NCI-H1105 (cell line): ENCODE results near the gene GID8.
A peak's percentile ranks its signal among the peaks of the same experiment; 100 is the strongest.
"Not testable (repeated sequence)": the region's sequence is repeated elsewhere in the genome, so short reads cannot be mapped to it uniquely, and the experiment has no call there.

Experiments
- DNase-seq: peaks from one replicate; lab custom pipeline; 2025; lab: John Stamatoyannopoulos, UW

The GID8 gene

DNA sequence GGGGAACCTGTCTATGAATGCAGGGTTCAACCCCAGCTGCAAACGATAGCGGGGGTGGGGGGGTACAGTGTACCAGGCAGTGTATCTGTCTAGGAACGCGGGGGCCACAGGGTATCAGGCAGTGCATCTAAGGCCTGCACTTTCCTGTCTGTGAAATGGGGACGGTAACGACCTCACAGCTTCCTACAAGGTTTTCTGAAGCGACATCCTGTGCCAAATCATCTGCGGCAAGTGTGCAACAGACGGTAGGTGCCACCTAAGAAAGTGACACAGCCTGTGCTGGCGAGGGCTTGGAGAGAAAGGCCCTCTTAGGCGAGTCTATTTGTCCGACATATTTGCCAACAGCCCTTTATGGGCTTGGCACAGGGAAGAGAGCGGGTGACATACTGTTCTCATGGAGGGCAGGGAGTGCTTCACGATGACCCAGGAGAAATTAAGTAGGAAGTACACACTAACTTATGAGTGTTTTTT lies 15.5 kb upstream of the GID8 start:
- no peak for DNase-seq

DNA sequence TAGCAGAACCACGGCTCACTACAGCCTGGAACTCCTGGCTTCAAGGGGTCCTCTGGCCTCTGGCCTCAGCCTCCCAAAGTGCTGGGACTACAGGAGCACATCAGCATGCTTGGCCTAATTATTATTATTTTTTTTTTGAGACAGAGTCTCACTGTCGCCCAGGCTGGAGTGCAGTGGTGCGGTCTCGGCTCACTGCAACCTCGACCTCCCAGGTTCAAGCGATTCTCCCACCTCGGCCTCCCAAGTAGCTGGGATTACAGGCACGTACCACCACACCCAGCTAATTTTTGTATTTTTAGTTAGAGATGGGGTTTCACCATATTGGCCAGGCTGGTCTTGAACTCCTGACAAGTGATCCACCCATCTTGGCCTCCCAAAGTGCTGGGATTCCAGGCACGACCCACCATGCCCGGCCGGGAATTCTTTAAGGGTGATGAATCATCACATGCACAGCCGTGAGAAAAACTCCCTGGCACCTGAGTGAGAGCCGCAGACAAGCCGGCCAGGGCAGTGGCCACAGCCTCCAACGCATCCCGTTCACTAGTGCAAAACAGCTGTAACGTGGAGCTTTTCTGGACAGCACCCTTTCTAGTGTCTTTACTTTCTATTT lies 14.8 kb upstream of the GID8 start:
- DNase-seq, result not testable (repeated sequence)

DNA sequence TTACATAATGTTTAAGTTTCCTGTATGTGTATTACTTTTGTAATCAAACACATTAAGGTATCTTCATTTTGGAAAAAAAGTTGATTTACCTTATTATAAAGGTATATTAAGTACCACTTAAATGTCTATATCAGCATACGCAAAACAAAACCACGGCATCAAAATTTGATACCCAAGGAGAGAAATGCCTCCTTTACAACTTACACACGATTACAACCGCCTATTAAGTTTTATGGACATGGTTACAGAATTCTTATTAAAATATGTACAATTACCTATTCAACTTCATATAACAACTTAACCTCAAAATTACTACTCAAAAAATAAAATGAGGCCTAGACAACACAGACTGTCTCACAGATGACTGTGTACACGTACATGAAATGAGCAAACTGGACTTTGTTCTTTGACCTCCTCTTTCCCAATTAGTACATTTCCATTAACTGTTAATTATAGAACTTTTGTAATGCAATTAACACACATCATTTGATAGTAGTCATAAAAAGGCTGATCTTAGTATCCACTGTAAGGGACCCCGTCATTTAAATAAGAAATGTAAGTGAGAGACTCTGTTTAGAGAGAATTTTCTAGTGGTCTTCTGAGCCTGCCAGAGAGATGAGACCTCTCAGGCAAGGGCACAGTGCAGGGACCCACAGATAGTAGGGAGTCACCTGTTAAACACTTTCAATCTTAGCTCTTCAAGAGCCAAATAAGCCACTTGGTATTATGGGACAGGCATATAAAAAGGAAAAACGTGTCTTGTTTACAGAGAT lies 14.1 kb upstream of the GID8 start:
- no peak for DNase-seq

DNA sequence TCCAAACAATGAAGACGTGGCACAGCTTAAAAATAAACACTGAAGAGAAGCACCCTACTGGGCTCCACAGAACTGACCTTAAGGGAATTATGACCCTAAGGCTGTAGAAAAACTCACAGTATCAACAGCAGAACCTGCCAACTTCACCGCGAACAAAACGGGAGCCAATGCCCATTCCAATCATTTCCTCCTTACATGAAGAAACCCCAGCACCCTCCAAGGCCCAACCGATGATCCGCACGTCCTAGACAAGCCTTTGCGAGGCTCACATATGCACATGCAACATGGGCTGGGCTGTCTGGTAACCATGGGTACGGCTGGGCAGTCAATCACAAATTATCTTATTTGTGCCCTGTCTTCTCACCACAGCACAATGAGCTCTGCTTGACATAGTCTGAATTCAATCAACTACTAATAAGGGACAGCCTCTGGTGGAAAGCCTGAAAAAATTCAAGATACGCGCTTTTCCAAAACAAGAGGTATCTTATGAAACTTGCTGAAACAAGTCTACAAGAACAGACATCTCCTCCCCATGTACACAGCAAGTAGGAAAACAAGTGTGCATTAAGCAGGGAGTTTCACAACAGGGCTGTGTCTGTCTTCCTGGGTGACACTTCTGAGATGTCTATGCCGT lies 13.4 kb upstream of the GID8 start:
- no peak for DNase-seq

DNA sequence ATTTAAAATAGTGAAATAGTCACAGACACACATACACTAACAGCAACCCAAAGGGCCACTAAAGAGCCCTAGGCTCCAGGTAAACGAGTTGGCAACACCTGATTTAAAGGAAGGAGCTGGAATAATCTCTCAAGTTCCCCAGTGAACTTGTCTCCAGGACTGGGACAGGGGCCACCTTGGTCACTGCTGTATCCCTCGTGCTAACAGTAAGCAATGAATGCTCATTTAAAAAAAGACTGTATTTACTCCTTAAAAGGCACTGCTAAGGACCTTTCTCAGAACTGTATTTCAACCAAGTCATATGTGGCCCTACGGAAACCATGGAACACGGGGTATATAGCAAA lies 12.9 kb upstream of the GID8 start:
- no peak for DNase-seq

DNA sequence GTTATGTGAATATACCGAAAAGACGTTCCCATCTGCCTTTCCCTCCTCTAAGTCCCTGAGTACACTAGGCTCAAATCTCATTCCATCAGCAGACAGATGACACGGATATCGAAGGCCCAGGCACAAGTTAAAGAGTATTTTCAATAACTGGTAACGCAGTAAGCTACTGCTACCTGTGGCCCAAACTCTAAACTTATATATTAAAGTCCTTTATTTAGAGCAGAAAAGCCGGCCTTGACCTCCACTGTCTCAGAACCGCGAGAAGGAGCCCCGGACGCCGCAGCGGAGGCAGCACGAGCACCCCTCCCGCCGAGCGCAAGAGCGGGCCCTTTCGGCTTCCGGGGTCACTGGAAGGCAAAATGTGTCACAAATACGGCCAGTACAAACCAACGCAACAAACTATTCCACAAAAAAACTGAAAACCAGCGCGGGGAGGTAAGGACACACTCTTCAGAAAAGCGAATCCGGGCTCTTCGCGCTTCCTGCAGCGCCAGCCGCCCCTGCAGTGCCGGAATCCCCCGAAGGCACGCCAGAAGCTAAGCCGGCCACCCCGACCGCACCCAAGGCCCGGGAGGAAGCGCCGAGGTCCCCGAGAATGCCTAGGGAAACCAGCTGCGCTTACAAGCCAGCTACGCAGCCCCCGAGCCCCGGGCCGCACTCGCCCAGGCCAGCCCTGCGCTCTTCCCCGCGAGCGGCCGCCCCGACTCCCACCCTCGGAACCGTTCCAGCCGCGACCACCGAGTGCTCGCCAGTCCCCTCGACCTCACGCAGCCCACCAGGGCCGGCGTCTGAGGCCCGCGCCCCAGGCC lies 12.3 kb upstream of the GID8 start:
- DNase-seq, result no peak

DNA sequence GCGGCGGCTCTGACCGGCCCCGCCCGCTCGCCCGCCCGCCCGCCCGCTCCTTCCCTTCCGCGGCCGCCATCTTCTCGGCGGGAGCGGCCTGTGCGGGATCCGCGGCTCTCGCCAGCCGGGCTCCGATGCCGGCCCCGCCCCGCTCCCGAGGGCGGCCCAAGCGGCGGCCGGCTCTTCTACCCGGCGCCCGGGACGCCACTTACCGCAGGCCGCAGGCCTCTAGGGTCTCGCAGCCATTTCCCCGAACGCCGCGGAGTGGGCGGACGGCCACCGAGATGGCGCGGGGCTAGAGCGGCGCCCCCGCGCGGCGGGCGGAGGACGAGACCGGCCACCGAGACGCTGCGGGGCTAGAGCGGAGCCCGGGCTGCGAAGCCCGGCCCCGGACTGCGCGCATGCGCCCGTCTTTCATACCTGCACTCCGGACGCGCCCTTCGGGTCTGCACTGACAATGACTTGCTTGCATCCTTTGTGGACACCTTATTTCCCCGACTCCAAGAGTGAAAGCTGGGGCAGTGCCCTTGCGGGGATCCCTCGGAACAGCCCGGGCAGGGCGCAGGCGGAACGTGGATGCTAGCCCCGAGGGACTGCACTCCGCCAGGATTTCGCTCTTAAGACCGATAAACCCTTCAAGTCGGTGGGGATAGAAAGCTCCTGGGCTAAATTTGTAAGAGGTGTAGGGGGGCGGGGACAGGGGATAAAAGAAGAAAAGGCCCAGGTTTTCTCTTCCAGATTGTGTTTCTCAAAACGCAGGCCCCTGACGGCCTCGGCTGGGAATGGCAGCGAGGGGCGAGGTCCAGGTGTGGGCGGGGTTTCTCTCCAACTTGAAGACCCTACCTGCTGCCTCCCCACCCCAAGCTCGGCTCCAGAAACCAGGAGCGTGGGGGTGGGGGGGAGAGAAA lies 11.5 kb upstream of the GID8 start, which contains the start of gene DIDO1:
Gene DIDO1 (minus strand): TSS at position 277 of the 899 bp plus-strand sequence.
- DNase-seq, result peak; percentile 85

DNA sequence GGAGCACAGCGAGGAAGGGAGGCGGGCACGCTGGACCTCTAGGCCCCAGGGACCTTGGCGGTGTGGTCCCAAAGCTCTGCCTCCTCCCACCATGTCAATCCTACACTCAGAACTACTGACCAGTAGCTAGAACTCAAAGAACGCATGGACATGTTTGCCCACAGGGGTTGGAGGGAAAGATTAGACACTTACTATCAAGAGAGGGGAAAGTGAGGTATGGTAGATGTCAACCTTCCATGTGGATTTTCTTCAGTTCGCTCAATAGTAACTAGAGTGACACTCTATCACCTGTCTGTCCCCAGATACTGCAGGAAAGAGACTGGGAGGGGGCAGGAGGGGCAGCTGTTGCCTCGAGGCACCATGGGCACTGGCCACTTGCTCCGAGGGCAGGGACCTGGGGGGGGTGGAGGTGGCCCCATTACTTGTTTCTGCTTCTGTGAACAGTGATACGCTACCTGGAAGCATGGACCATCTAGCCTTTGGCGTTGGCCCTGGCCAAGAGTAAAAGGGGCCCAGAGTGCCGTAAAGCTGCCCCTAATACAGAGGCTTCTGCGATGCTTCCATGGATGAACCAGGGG lies 10.7 kb upstream of the GID8 start:
- DNase-seq, result no peak

DNA sequence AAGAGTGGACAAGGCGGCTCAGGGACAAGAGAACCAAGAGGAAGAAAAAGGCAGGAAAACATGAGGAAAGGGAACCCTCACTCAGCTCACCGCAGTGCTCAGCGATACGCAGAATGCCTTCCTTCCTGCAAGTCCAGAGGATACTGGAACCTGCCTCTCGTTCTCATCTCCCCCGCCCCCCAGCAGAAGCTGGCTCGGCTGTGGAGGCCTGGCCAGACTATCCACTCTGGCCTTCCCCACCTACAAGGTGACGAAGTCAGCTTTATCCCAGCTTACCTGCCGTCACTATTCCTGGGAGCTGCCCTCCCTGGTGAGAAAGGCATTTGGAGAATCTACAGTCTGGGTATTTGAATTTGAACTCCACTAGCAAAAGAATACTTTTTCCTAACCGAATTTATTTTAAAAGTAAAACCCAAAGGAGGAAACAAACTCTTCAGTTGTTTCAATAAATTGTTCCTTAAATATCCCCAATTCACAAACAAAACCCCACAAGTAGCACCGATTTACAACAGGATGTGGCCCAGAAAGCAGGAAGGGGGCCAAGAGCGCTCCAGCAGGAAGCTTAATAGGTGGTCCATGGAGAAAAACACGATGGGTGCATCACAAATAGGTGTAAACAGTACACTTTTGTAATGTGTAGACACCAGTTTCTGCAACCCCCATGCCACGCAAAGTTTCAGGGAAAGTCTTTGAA lies 9.6 kb upstream of the GID8 start:
- no peak for DNase-seq

DNA sequence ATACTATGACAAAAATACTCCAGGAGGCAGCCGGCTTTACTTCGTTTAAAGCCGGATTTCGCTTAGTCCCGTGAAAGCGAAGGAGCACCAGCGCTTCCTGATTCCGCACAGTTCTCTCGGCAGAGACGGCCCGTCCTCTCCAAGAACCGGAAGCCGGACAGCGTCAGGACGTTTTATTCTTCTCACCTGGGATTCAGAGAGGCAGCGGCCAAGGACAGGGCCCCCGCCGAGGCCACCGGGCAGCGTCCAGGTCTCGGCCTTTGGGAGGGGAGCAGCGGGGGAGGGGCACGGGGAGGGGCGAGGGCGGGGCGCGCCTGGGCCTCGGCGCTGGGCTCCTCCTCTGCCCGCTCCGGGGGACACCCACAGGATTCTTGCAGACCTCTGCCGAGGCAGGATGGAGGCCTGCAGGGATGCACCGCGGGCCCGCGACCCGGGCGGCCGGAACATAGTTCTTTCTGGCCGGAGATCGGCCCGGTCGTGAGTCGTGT lies 8.9 kb upstream of the GID8 start:
- DNase-seq, result no peak

DNA sequence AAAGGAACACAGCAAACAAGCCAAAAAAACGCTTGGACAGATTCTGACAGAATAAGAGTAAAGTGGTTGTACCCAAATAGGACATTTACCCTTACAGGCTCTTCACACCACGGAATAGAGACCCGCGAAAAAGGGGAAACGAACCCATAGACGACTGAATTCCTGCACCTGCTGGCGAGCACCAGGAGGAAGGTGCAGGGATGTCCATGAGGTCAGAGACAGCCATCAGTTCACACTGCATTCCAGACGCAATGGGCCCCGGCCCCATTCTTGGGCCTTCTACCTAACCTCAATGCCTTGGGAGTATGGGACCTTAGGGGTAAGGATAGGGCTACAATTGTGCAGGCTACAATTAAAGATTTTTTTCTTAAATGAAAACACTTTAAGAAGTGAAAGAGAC lies 6.5 kb upstream of the GID8 start:
- DNase-seq, result no peak

DNA sequence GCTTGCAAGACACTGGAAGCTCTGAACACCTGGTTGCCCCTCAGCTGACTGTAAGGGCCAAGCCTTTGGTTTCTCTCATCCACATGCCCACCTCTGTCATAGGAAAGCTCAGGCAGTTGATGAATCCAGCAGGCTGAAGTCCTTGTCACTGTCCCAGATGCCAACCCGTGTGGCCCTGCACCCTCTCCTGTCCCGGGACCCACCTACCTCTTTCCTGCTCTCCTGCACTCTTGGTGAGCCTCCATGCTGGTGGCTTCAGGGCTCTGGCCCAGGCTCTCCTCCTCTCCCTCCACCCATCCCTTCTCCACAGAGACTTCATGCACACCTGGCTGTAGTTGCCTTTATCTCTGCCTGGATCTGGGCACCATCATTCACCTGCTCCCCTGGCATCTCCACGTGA lies 4.0 kb upstream of the GID8 start:
- DNase-seq, result no peak

DNA sequence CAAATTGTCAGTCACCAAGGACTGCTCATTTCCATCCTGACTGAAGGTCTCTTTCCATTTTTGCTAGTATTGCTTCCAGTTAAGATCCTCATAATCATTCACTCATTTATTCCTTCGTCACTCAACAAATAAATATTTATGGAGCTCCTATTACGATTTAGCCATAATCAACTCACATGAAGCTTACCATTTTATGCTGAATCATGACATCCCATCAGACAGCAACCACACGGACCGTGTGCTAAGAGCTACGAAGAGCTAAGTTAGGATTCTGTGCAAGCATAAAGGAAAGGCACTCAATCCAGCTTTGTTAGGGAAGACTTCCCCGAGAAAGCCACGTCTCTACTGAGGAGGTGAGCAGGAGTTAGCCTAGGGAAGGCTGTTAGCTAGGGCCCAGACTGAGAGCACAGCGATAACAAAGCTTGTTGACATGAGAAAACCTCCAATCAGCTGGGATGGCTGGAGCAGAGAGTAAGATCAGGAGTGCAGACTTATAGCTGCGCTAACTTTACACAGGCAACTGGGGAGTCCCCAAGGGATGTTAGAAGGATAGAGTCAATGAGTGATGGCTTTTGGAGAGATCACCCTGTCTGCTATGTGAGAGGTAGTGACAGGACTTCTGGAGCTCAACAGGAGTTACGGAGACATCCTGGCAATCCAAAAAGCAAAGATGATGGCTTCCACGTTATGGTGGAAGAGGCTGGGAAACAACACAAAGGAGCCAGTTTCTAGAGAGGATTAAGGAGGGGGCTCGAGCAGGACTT lies 2.6 kb upstream of the GID8 start:
- no peak for DNase-seq

DNA sequence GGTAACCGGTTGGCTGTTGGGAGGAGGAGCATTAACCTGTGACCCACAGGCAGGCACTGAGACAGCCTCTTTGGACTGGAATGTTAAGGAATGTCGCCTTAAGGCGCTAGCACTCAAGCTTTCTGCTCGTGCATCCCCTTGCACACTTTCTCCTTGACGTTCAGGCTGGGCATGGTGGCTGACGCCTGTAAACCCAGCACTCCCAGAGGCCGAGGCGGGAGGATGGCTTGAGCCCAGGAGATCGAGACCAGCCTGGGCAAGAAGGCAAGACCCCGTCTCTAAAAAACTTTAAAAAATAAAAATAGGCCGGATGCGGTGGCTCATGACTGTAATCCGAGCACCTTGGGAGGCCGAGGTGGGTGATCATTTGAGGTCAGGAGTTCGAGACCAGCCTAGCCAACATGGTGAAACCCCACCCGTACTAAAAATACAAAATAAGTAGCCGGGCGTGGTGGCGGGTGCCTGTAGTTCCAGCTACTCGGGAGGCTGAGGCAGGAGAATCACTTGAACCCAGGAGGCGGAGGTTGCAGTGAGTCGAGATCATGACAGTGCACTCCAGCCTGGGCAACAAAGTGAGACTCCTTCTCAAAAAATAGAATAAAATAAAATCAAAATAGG lies 1.9 kb upstream of the GID8 start:
- no peak for DNase-seq

DNA sequence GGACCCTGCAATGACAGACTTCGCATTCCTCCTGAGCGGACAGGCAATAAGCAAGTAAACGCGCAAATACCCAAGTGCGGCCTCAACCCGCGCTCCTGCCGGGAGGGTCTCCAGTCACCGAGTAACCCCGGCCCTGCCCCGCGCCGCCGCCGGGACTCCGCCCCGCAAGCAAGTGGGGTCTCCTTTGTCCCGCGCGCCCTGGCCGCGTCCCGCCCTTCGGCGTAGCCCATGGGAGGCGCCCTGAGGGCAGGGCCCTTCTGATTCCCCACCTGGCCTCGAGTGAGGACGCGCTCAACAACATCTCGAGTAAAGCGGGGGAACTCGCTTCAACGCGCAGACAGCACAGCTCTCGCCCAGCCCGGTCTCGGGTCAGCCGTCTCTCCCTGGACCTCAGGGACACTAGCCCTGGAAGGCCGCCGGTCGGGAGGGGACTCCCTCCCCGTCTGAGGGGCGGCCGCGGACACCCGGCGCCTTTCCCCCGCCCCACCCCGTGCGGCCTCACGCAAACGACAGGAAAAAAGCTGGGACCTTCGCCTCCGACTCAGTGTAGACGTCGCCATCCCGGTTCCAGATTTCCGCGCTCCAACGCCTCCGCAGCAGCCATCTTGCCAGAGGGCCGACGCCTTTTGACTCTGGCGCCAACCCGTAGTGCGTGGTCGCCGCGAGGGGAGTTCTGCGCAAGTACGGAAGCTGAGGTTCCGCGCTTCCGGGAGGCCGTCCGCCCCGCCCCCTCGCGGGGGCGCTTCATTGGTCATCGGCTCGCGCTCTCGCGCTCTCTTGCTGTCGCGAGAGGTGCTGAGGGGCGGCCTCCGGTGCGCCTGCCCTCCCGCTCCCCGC lies 461 bp upstream of the GID8 start:
- peak; percentile 91 for DNase-seq

DNA sequence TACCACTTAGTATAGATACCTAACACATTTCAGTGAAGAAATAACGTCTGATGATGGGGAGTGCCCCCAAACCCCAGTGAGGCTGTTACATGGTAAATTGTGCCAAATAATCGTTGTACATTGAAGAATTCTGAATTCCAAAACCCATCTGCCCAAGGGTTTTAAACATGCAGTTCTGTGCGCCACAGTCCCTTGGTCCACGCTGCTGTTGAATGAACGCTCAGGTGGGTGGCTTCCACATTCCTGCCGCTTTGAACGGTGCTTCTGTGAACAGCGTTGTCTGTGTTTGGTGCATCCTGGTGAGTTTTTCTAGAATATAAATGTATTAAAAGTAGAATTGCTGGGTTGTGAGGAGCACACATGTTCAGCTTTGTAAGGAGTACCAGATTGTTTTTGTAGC lies 2.9 kb downstream of the GID8 start:
- DNase-seq, result no peak

DNA sequence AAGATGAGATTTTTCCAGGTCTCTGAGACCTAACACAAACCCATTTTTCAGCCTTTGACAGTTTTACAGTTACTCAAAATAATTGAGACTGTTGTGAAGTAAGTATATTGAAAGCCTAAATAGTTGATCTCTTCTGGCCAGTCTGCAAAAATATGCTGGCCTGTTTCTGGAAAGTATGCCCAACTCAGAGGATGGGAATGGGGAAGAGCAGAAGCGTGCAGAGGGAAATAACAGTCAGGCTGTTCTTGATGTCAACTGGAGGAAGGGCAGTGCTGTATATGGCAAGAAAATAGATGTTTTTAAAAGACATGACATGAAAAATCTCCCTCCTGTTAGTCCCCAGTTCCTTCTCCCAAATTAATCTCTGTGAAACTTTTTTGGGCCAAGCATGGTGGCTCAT lies 3.8 kb downstream of the GID8 start:
- no peak for DNase-seq

DNA sequence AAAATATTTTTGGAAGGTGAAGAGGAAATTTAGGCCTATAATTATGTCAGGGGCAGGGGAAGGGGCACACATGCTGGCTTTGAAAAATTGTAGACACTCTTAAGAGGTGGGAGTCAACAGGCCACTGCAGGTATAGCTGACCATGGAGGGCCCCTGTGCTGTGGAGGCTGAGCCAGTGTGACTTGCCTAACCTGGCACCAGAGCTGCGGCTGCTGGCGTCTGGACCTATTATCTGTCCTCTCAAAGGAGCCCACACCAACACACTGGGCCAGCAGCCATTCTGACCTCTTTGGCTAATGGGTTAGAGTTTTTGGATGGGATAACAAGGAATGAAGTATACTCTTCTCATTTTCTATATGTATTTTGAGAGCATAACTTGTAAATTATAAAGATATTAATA lies 4.5 kb downstream of the GID8 start:
- DNase-seq, result no peak
